HG03469 (cell line): ENCODE data around the gene NMNAT2.

Source experiments
- ATAC-seq: cut with Tn5 transposase; IDR thresholded peaks from one replicate; pipeline ENCODE4 v1.9.1; 2021; ENCODE audit warnings: mild to moderate bottlenecking, moderate library complexity, moderate number of reproducible peaks; ENCODE audit not compliant: unreplicated experiment

NMNAT2 gene

DNA sequence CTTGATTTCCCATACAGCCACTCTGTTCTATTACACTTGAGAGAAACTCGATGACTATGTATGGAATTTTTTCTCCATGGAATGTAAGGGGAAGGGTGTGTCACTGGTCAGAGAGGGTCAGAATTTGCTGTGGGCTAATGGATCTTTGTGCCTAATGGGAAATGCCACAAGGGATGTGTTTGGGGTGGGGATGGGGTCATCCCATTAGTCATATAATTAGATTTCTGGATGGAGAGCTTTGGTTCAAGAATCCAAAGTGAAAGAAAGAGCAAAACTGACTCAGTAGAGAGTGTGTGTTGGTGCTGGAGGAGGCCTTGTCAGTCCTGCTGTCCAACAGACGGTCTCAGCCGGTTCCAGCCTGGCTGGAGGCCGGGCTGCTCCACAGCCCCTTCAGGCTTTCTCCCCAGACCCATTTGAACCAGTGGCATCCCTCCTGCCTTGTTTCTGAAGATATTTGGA, 145.8 kb downstream of the NMNAT2 start:
- ATAC-seq, result no peak

DNA sequence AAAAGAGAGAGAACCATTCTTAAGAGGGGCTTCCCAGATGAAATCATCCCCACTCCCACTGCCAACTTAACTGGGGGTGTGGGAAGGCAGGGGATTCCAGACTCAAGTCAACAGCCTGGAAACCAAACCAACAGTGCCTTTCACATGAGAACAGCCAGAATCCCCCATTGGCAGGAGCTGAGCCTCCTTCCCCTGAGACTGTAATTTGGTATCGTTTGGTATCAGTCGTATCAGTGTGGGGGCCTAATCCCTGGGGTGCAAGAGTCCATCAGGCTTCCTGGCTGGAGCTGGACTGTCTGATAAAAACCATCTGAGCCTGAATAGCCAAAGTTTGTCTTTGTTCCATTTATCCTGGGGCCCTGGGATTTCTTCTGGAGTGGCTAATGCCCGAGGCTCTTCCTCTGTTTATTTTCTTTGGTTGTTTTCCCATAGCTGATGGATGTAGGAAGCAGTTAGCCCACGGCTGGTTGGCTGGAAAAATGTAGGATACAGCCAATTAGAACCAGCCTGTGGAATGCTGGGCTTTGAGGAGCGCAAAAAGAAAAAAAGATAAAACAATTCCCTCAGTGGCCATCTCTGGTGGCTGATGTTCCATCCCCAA, 147.5 kb downstream of the NMNAT2 start:
- no peak for ATAC-seq

DNA sequence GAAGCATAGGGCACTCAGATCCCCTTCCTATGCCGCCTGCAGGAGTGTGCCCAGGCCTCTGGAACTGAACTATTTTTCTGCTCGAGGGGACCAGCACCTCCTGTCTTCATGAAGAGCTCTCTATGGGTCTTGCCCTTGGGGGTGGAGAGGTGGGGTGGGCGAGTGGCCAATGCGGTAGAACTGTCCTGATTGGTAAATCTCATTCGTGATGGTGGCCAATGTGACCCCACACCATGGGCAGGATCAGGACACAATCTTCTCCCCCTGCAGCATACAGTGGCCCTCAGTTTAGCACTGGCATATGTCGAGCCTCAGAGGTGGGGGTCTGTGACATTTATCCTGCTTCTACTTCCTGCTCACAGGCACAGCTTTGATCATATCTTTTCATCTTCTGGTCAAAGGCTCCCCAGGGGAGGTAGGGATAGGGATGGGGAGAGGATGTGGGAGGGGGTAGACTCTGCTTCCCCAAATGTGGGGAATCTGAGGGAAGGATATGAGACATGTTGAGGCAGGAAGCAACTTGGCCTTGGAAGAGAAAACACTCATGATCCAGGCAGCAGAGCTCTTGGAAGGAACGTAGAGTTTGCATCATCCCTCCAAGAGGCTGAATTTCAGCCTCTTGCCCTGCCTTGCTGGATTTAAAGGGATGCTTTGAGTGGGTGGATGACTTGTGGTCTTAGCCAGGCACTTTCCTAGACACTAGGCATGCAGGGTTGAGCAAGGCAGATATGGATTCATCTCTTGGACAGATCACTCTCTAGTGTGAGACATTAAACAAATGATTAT, 150.3 kb downstream of the NMNAT2 start:
- ATAC-seq, result no peak

DNA sequence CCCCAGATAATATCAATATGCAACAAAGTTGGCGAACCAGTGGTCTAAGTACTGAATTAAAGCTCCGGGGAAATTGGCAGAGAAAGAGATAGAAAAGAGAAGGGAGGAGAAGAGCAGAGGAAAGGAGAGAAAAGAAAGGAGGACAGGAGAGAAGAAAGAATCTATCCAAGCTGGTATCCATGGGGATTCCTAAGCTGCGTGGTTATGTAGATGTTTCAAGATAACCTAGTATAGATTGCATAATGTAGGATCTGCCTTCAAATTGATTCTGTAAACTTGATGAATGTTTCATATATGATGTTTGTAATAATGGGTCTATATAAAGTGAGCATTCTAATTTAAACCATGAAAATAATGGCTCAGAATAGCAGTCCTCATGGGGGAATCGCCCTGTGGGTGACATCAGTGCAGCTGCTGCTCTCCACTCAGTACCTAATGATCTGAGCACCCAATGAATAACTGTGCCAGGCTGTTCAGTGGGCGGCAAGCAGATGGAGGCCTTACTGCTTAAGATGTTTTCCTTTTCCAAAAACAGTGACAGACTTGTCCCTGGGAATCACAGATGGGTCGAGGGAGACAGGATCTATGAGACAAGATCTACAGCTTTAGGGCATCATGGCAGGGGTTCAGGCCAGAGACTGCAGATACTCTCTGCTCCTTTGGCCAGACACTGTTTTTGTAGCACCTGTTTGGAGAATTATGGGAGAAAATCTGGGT, 154.1 kb downstream of the NMNAT2 start:
- ATAC-seq, result no peak

DNA sequence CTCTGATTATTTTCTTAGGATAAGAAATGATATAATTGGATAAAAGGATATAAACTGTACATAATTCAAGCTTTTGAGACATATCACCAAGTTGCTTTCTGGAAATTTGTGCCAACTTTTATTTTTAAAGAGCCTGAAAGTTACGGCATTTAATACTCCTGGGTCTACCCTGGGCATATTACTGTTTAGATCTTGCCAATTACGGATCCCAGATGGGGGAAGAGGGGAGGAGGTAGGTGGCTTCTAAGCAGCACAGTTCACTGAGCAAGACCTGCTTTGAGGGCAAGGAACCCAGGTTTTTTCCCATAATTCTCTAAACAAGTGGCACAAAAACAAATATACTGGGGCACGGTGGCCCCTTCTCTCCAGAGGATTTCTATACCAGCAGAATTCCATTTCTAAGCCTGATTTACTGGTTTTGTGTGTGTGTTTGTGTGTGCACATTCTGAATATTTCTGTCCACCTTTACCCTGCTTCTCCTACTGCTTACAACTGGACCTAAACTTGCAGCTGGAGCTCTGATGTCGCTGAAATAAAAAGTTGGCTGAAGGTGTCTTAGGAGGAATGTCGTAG, 155.5 kb downstream of the NMNAT2 start:
- no peak for ATAC-seq

DNA sequence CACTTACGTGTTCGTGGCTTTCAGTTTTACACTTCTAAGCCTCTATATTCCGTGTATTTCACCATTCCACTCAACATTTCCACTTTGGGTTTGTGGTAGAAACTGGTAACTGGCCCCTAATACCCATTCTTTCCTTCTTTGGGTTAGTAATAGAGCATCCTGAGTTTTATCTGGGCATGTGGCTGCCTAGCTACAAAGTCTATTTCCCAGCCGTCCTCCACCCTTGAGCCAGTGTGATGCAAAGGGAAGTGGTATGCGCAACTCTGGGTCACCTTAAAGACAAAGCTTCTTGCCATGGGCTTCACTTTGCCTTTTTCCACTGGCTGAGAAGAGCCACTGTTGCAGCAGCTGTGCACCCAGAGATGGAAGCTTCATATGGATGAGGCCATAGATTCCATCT, 158.3 kb downstream of the NMNAT2 start:
- no peak for ATAC-seq

DNA sequence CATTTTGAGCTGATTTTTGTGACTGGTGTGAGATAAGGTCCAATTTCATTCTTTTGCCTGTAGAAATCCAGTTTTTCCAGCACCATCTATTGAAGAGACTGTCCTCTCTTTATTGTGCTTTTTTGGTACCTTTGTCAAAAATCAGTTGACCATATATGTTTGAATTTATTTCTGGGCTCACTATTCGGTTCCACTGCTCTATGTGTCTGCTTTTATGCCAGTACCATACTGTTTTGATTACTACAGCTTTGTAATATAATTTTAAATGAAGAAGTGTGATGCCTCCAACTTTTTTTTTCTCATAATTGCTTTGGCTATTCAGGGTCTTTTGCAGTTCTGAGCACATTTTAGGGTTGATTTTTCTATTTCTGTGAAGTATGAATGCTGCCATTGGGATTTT, 163.1 kb downstream of the NMNAT2 start:
- no peak for ATAC-seq

DNA sequence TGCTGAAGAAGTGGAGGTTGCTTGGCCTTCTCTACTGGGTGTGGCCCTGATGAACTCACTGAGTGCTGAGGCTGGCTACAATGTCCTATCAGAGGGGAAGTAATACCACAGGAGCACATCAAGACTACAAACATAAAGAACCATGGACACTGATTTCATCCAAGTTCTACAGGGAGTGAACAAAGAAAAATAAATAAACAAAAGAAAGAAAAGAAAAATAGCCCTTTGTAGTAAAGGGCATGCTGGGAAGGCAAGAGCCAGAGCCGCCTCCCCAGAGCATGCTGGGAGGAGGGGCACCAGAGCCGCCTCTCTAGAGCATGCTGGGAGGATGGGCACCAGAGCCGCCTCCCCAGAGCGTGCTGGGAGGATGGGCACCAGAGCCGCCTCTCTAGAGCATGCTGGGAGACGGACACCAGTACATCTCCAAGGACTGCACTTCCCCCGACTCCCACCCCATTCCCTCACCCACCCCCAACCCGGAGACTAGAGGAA, 166.2 kb downstream of the NMNAT2 start:
- no peak for ATAC-seq

DNA sequence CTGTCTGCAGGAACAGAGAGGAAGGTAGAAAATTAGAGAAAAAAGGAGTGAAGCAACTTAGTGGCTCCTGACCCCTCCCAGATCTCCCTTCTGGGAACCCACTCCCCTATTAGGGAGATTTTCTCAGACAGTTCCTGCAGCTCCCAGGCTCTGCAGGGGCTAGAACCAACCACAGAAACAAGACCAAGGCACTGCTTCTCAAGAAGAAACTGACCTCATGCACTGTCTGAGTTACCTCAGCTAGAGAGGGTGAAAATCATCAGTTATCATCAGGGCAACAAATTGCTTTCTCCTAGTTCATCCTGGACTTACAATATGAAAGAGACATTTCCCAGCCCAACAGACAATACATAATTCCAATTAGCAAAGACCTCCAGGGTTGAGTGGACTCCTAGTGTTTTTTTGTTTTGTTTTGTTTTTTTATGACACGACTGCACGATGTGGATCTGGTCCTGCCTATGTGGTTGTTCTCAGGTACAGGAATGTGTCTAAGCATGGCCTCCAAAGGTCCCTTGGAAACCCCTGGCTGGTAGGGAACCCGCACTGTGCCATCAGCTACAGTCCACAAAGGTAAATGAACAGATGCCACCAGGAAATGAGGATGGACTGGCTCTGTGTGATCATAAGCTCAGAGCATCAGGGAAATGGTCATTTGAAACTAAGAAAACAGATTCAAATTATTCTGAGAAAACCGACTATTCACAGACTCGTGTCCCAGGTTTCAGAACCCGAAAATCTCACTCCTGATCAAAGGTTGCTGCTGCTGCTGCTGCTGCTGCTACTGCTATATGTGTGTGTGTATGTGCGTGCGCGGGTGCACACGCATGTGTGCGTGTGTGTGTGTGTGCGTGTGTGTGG, 166.8 kb downstream of the NMNAT2 start:
- no peak for ATAC-seq

DNA sequence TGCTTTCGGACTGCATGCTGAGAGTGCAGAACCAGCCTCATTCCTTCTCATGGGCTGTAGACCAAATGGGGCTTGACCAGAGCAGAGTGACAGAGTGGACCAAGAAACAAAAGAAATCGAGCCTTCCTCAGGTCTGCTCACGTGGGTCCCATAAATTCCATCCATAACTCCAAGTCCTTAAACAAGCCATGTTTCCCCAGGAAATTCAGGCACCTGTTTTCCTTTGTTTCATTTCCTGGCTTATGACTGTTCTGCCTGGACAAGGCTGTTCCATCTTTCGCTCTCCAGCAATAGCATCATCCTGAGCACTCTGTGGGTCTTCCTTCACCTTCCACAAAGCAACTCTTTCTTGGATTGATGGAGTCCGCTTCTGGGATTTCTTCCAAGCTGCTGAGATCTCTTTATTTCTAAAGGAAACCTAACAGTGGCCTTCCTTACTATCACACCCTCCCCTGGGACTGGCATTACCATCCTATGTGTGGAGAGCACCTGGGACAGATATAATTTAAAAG, 168.2 kb downstream of the NMNAT2 start:
- ATAC-seq, result no peak

DNA sequence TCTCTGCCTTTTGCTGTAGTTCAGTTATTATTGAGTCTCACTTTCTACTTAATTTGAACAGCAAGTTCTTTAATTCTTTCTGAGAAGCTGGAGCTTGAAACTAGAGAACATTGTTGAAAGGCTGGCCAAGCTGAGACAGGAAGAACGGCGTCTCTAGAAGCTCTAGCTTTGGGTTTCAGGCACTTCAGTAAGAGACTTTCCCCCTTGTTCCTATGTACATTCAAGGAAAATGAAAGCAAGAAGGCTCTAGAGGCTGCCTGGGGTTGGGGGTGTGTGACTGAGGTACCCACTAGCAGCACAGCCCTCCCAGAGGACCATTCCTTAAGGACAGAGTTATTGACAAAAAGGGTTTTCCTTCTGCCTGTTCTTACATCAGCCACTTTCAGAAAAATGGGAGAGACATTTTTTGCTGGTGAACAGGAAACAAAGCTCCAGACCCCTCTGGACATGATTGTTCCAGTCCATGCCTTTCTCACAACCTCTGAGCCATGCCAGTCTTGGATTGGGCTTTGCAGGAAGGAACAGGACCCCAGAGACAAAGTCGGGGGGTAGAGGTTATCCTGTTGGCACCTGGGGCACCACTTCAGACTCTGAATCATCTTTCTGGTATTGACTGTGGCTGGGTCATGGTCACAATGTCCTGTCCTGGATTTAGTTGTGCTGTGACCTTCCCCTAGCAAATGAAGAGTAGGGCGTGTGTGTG, 169.0 kb downstream of the NMNAT2 start:
- no peak for ATAC-seq

DNA sequence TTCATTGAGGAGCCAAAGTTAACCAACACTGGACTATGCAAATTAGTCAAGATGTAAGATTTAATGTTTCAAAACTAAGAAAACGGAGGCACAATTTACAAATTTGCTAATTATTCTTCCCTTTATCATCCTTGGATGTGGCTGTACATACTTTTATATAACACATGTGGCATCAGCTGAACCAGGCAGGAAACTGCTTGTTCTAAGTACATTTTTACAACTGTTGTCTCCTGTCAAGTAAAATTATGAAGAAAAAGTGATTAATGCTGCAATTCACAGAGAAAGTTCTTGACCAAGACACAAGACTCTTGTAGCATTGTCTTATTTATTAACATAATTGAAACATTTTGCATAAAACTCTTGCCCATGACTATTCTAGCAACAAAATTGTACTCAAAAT, 170.2 kb downstream of the NMNAT2 start:
- ATAC-seq, result no peak

DNA sequence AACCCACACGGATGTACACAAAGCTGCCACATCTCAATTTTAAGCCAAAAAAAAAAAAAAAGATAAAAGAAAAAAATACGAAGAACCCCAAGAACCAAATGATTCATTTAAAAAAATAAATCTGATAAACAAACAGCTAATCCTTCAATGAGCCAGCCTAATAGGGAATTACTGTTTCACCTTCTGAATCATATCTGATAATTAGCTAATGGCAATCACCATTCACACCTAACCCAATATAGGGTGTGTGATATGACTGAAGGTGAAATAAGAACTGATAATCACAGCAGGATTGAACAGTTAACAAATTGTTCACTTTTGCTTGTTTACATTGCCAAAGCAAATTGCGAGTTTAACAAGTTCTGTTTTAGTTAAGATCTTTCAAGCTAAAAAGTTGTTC, 170.7 kb downstream of the NMNAT2 start:
- ATAC-seq, result no peak

DNA sequence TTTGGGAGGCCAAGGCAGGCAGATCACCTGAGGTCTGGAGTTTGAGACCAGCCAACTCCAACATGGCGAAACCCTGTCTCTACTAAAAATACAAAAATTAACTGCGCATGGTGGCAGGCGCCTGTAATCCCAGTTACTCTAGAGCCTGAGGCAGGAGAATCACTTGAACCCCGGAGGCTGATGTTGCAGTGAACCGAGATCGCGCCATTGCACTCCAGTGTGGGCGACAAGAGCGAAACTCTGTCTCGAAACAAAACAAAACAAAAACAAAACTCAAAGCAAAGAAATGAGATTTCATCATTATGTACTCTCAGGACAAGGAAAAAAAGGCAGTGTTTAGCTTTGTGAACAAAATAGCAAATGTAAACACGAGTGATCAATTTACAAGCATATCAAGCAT, 171.1 kb downstream of the NMNAT2 start:
- ATAC-seq, result no peak

DNA sequence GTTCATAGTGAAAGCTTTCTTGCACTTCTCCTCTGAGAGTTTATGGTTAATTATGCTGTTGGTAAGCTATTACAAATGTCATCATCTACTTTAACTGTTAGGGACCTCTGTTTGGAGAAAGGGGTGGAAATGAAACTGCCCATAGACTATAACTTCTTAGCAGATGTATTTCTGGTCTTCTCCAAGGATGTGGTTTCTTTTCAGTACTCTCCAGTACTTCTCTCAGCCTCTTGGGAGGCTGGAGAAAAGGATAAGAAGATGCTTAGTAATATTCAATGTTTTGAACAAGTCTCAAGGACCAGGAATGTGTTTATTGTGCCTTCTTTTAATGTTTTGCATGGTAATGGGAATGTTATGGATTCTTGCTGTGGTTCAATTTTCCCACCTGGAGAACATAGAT, 171.7 kb downstream of the NMNAT2 start:
- ATAC-seq, result no peak

DNA sequence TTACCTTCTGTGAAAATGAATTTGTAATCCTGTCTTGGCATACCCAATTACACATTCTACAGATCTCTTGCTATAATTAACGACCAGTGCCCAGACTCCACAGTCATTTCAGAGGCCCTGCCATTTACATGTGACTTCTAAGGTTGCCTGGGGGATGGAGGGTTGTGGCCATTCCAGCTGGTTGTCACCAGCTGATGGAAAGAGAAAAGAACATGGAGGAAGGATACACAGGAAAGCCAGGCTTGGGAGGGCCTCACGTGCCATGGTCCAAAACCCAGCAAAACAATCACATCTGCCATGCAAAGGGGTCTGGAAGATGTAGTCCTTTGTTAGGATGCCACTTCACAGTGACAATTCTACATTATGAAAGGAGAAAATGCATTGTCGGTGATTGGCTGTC, 172.8 kb downstream of the NMNAT2 start:
- ATAC-seq, result no peak

DNA sequence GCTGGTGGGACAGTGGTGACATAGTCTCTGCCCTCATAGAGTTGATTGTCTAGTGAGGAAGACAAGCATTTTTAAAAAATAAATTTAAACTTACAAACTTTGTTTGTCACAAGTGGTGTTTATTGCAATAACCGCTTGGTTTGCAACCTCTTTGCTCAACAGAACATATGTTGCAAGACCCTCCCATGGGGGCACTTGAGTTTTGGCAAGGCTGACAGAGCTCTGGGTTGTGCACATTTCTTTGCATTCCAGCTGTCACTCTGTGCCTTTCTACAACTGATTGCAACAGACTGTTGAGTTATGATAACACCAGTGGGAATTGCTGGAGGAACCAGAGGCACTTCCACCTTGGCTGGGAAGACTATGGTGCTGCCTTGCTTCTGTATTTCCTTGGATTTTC, 173.7 kb downstream of the NMNAT2 start:
- no peak for ATAC-seq

DNA sequence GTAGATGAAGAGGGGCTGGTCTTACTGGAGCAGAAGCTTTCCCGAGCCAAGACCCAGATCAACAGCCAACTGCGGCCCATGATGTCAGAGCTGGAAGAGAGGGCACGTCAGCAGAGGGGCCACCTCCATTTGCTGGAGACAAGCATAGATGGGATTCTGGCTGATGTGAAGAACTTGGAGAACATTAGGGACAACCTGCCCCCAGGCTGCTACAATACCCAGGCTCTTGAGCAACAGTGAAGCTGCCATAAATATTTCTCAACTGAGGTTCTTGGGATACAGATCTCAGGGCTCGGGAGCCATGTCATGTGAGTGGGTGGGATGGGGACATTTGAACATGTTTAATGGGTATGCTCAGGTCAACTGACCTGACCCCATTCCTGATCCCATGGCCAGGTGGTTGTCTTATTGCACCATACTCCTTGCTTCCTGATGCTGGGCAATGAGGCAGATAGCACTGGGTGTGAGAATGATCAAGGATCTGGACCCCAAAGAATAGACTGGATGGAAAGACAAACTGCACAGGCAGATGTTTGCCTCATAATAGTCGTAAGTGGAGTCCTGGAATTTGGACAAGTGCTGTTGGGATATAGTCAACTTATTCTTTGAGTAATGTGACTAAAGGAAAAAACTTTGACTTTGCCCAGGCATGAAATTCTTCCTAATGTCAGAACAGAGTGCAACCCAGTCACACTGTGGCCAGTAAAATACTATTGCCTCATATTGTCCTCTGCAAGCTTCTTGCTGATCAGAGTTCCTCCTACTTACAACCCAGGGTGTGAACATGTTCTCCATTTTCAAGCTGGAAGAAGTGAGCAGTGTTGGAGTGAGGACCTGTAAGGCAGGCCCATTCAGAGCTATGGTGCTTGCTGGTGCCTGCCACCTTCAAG, 174.8 kb downstream of the NMNAT2 start:
- no peak for ATAC-seq

DNA sequence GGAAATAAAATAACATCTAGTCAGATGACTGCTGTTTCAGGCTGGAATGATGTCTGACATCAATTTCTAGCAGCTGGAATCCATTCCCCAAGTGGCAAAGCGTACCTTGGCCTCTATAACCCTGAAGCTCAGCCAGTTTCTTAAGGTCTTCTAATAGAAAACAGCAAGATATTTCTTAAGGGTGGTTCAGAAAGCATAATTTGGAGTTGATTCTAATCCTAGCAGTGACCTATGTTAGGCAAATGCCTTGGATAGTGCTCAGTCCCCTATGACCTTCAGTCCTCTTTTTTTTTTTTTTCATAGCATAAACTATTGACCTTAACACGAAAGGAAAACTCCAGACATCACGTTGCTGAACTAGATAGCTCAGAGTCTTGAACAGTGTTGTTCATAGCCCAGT, 175.6 kb downstream of the NMNAT2 start:
- no peak for ATAC-seq
